Caco-2 (cell line): ENCODE measurements around the gene REX1BD. TPM values are rescaled to one million over a fixed set of nuclear protein-coding genes. Genes with fewer than 3 reads are reported as not detected.
"Not testable (repeated sequence)": the region's sequence is repeated elsewhere in the genome, so short reads cannot be mapped to it uniquely, and the experiment has no call there.

Source experiments
- BruUV-seq: library from RNA; stranded (reverse); fragments of 400-500 nt; replicated peaks from 2 replicates; lab custom pipeline; 2021; lab: Mats Ljungman, UMichigan
- CTCF ChIA-PET: fragments of 300-600 bp; sonication (Branson Sonifier 250); formaldehyde crosslinking; loops from one replicate; lab custom pipeline; 2022; ENCODE audit warnings: antibody characterized with exemption; lab: Charles Lee
- POLR2A ChIA-PET: fragments of 300-600 bp; sonication (Branson Sonifier 250); formaldehyde crosslinking; loops from one replicate; lab custom pipeline; 2022; ENCODE audit warnings: antibody characterized with exemption; lab: Charles Lee
- DNase-seq, 2 experiments: peaks; one replicate each; pipeline versions ENCODE4 v3.0.0 to v3.0.0-alpha.2; 2020 to 2022
- H3K27me3 ChIP-seq: replicated peaks from 2 replicates; pipeline ENCODE4 v1.6.0; 2011; ENCODE audit warnings: low read length; ENCODE audit not compliant: control insufficient read depth, insufficient read depth
- H3K36me3 ChIP-seq: 2 replicates; pipeline ENCODE4 v1.5.1; 2011; ENCODE audit warnings: low read length; ENCODE audit not compliant: control insufficient read depth, insufficient read depth
- H3K4me1 ChIP-seq: fragments of 250-450 bp; sonication (Bioruptor Pico); 2 replicates; pipeline ENCODE4 v1.5.1; 2020; ENCODE audit warnings: mild to moderate bottlenecking
- H3K4me3 ChIP-seq: 2 replicates; pipeline ENCODE4 v1.5.1; 2011; ENCODE audit warnings: low read depth, mild to moderate bottlenecking, control low read depth, low read length
- H3K9me3 ChIP-seq: fragments of 250-450 bp; sonication (Bioruptor Pico); 2 replicates; pipeline ENCODE4 v1.5.1; 2020; ENCODE audit warnings: mild to moderate bottlenecking, moderate library complexity
- H3K27ac Mint-ChIP-seq: one replicate; pipeline ENCODE4 v1.8.0; 2022; ENCODE audit warnings: mixed read lengths; ENCODE audit not compliant: unreplicated experiment
- H3K27me3 Mint-ChIP-seq: one replicate; pipeline ENCODE4 v1.8.0; 2022; ENCODE audit warnings: mixed read lengths; ENCODE audit not compliant: insufficient read depth, unreplicated experiment
- H3K36me3 Mint-ChIP-seq: one replicate; pipeline ENCODE4 v1.8.0; 2022; ENCODE audit warnings: mild to moderate bottlenecking, mixed read lengths; ENCODE audit not compliant: insufficient read depth, unreplicated experiment
- H3K4me1 Mint-ChIP-seq: one replicate; pipeline ENCODE4 v1.8.0; 2022; ENCODE audit warnings: low read depth, mixed read lengths; ENCODE audit not compliant: unreplicated experiment
- H3K4me3 Mint-ChIP-seq: one replicate; pipeline ENCODE4 v1.8.0; 2022; ENCODE audit warnings: mild to moderate bottlenecking, moderate library complexity, mixed read lengths; ENCODE audit not compliant: unreplicated experiment
- H3K9me3 Mint-ChIP-seq: one replicate; pipeline ENCODE4 v1.8.0; 2022; ENCODE audit warnings: mixed read lengths; ENCODE audit not compliant: unreplicated experiment
- CTCF ChIP-seq, 2 experiments: fragments of 200-600 bp in 1 of 2; IDR thresholded peaks; 1 replicate in 1 of 2; 2 replicates in 1 of 2; pipeline versions ENCODE4 v1.5.1 to v1.8.0; 2011 to 2022; ENCODE audit warnings: antibody characterized with exemption in 1 of 2, control low read depth in 1 of 2, inconsistent platforms in 1 of 2, low read depth in 1 of 2, low read length in 1 of 2, mild to moderate bottlenecking in 1 of 2, moderate library complexity in 1 of 2; ENCODE audit not compliant: insufficient read depth in 1 of 2, severe bottlenecking in 1 of 2, unreplicated experiment in 1 of 2
- intact Hi-C: fragments of 100-400 bp; cut with micrococcal nuclease; formaldehyde crosslinking; loops from one replicate; pipeline ENCODE4 v1.10.0; 2022; ENCODE audit not compliant: unreplicated experiment
- total RNA-seq: library from RNA; stranded (reverse); gene quantifications from 2 replicates; pipeline ENCODE4 v1.2.3, GENCODE V29; 2022

Gene REX1BD
- total RNA-seq, 1 experiment from 2014 or later, result 48.3 TPM

- peak in 1 of 2 experiments; percentile 24 for TF ChIP-seq CTCF (IDR thresholded peaks at IDR 0.05; ENCODE audit: insufficient read depth in 1 of 2, low read depth in 1 of 2, low read length in 1 of 2, severe bottlenecking in 1 of 2, unreplicated experiment in 1 of 2)
- DNase-seq, result peak; percentile 45 to 49
- Mint-ChIP-seq H3K4me1 (peaks cover 14% of the 10 kb centered on the region), H3K27ac (peak overlapping the region; percentile 53), H3K27me3 (no peaks in the 10 kb centered on the region), H3K36me3 (peaks cover 18% of the 10 kb centered on the region), H3K4me3 (peak overlapping the region; percentile 82), H3K9me3 (no peaks in the 10 kb centered on the region)
- no peaks in the 10 kb centered on the region for H3K27me3 ChIP-seq
- peaks cover 4% of the 10 kb centered on the region; the same call in 1 of the 2 replicates for H3K4me1 ChIP-seq
- ChIA-PET POLR2A (interaction anchor here (1.7 kb wide), 1 partner anchor 33 kb away, joined by 12 read pairs; the partner anchor contains the start of gene KXD1), CTCF (interaction anchor here (0.7 to 1.5 kb wide), 5 partner anchors 9 to 257 kb away, joined by 3 to 6 read pairs (median 5); no protein-coding TSS in a partner anchor)
- intact Hi-C loops, result no loop called here
- H3K4me3 ChIP-seq, result peak overlapping the region; percentile 89
- H3K9me3 ChIP-seq, result no peaks in the 10 kb centered on the region
- TSS peak; percentile 62 for BruUV-seq
- no peaks in the 10 kb centered on the region for H3K36me3 ChIP-seq
These were observed 2.0 kb downstream of the REX1BD start for GRCh38 chr19:18590273-18591272.

GRCh38 chr19:18591735-18592385 lies 3.3 kb downstream of the REX1BD start:
- no peak for DNase-seq
- H3K4me1 ChIP-seq, result peaks cover 4% of the 10 kb centered on the region; the same call in 1 of the 2 replicates
- no TSS peak for BruUV-seq
- H3K36me3 ChIP-seq, result no peaks in the 10 kb centered on the region
- no peaks in the 10 kb centered on the region for H3K27me3 ChIP-seq
- peak overlapping the region; percentile 82 for H3K4me3 Mint-ChIP-seq
- POLR2A ChIA-PET, result no interaction called here
- H3K4me3 ChIP-seq, result no peak overlapping the region
- H3K9me3 Mint-ChIP-seq, result no peaks in the 10 kb centered on the region
- H3K27me3 Mint-ChIP-seq, result no peaks in the 10 kb centered on the region
- CTCF ChIA-PET, result no interaction called here
- intact Hi-C loops, result no loop called here
- peaks cover 14% of the 10 kb centered on the region for H3K4me1 Mint-ChIP-seq
- no peak for TF ChIP-seq CTCF (IDR thresholded peaks at IDR 0.05; ENCODE audit: insufficient read depth in 1 of 2, low read depth in 1 of 2, low read length in 1 of 2, severe bottlenecking in 1 of 2, unreplicated experiment in 1 of 2)
- no peak overlapping the region for H3K27ac Mint-ChIP-seq
- peaks cover 18% of the 10 kb centered on the region for H3K36me3 Mint-ChIP-seq
- no peaks in the 10 kb centered on the region for H3K9me3 ChIP-seq

GRCh38 chr19:18592732-18593131 lies 4.1 kb downstream of the REX1BD start:
- H3K4me1 ChIP-seq, BruUV-seq, H3K4me3 ChIP-seq, POLR2A ChIA-PET, H3K36me3 ChIP-seq, H3K9me3 Mint-ChIP-seq, H3K9me3 ChIP-seq, H3K27me3 ChIP-seq, DNase-seq, H3K4me3 Mint-ChIP-seq, H3K27ac Mint-ChIP-seq, H3K27me3 Mint-ChIP-seq: not testable (repeated sequence)
- intact Hi-C loops, result loop anchor here (1.0 kb wide), 1 partner anchor 14 kb away; the partner anchor contains the start of gene CRLF1
- CTCF ChIA-PET, result interaction anchor here (0.7 kb wide), 1 partner anchor 79 kb away, joined by 3 read pairs; no protein-coding TSS in a partner anchor
- H3K4me1 Mint-ChIP-seq, result peaks cover 12% of the 10 kb centered on the region
- peaks cover 16% of the 10 kb centered on the region for H3K36me3 Mint-ChIP-seq
